Peyer's patch (tissue), 4 donors: Measurements from ENCODE around the gene NSL1. TPM values are rescaled to one million over a fixed set of nuclear protein-coding genes. Genes with fewer than 3 reads are reported as not detected.
"Not testable (repeated sequence)": the region's sequence is repeated elsewhere in the genome, so short reads cannot be mapped to it uniquely, and the experiment has no call there.

Experiments
- DNase-seq, 3 donors: peaks; one replicate each; pipeline ENCODE4 v3.0.0-alpha.2; 2017 to 2019
- H3K27ac ChIP-seq, 4 donors: fragments of 200-600 bp; sonication (generic); one replicate each; pipeline ENCODE4 v1.5.1; 2016 to 2019
- H3K27me3 ChIP-seq, 2 donors: fragments of 200-600 bp; sonication (generic); one replicate each; pipeline ENCODE4 v1.5.1; 2019
- H3K36me3 ChIP-seq, 3 donors: fragments of 200-600 bp; sonication (generic); one replicate each; pipeline ENCODE4 v1.5.1; 2016 to 2019
- H3K4me1 ChIP-seq, 4 donors: fragments of 200-600 bp; sonication (generic); one replicate each; pipeline ENCODE4 v1.5.1; 2016 to 2019
- H3K4me3 ChIP-seq, 4 donors: fragments of 200-600 bp; sonication (generic); 1 replicate in 3 of 4; 2 replicates in 1 of 4; pipeline ENCODE4 v1.5.1; 2016 to 2019; ENCODE audit warnings: mild to moderate bottlenecking in 1 of 4
- H3K9me3 ChIP-seq, 4 donors: fragments of 200-600 bp; sonication (generic); one replicate each; pipeline ENCODE4 v1.5.1; 2016 to 2019; ENCODE audit warnings: mild to moderate bottlenecking in 1 of 4
- POLR2A ChIP-seq, 2 donors: fragments of 450-650 bp; IDR thresholded peaks; one replicate each; pipeline ENCODE4 v1.5.1; 2017; ENCODE audit warnings: antibody characterized with exemption in 2 of 2, mild to moderate bottlenecking in 2 of 2, moderate library complexity in 2 of 2
- total RNA-seq, 4 donors: library from RNA; depleted of rRNA; stranded (reverse); fragments of >200 nt; gene quantifications; one replicate each; pipeline ENCODE4 v1.1.0, GENCODE V29; 2016
- TF ChIP-seq, protein P1 (sequence below), 6 experiments: fragments of 450-650 bp in 4 of 6; fragments of 200-600 bp in 2 of 6; sonication (generic) in 1 of 6; IDR thresholded peaks; one replicate each; pipeline ENCODE4 v1.5.1; 2017 to 2019; ENCODE audit warnings: antibody characterized with exemption in 6 of 6, mild to moderate bottlenecking in 3 of 6, moderate library complexity in 1 of 6

NSL1 gene
- total RNA-seq, 4 donors from 2014 or later: 29.2 to 61.9 (median 39.0) TPM

DNA sequence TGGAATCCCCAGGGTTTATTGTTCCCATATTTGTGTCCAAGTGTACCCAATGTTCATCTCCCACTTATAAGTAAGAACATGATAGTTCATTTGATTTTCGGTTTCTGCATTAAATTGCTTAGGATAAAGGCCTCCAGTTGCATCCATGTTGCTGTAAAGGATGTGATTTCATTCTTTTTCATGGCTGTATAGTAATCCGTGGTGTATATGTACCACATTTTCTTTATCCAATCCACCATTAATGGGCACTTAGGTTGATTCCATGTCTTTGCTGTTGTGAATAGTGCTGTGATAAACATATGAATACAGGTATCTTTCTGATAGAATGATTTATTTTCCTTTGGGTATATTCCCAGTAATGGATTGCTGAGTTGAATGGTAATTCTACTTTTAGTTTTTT, 71.9 kb downstream of the NSL1 start:
- H3K4me1 ChIP-seq: peaks cover 0 to 9% (median 0%) of the 10 kb centered on the region in 4 donors
- no peaks in the 10 kb centered on the region for H3K9me3 ChIP-seq
- H3K4me3 ChIP-seq: no peak overlapping the region
- H3K27ac ChIP-seq: no peak overlapping the region
- DNase-seq: no peak
- TF ChIP-seq, protein P1, sequence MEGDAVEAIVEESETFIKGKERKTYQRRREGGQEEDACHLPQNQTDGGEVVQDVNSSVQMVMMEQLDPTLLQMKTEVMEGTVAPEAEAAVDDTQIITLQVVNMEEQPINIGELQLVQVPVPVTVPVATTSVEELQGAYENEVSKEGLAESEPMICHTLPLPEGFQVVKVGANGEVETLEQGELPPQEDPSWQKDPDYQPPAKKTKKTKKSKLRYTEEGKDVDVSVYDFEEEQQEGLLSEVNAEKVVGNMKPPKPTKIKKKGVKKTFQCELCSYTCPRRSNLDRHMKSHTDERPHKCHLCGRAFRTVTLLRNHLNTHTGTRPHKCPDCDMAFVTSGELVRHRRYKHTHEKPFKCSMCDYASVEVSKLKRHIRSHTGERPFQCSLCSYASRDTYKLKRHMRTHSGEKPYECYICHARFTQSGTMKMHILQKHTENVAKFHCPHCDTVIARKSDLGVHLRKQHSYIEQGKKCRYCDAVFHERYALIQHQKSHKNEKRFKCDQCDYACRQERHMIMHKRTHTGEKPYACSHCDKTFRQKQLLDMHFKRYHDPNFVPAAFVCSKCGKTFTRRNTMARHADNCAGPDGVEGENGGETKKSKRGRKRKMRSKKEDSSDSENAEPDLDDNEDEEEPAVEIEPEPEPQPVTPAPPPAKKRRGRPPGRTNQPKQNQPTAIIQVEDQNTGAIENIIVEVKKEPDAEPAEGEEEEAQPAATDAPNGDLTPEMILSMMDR (IDR thresholded peaks at IDR 0.05): no peak
- no peak for TF ChIP-seq POLR2A (IDR thresholded peaks at IDR 0.05)
- H3K27me3 ChIP-seq: no peaks in the 10 kb centered on the region
- no peaks in the 10 kb centered on the region for H3K36me3 ChIP-seq

DNA sequence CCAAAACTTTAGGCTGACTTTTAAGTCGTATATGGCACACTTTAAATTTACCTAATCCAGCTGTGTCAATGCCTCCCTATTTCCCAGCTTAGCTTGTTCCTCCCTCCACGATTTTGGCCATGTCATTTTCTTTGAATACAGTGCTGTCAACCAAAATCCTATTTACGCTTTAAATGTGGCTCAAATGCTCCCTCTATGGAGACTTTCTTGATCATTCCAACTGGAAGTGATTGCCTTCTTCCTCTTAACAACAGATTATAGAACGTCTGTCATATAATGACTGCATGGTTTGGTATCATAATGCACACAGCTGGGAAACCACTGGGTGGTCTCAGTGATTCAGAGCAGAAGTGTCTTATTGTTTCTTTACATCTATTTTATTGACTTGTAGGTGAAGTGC, 73.1 kb downstream of the NSL1 start:
- no peak for TF ChIP-seq POLR2A (IDR thresholded peaks at IDR 0.05)
- TF ChIP-seq, protein P1 (IDR thresholded peaks at IDR 0.05): peak in 3 of 6 experiments; percentile 20 to 28 (median 26)
- no peak for DNase-seq
- no peak overlapping the region for H3K27ac ChIP-seq
- peaks cover 0 to 9% (median 0%) of the 10 kb centered on the region in 4 donors for H3K4me1 ChIP-seq
- no peaks in the 10 kb centered on the region for H3K27me3 ChIP-seq
- H3K36me3 ChIP-seq: no peaks in the 10 kb centered on the region
- no peak overlapping the region for H3K4me3 ChIP-seq
- H3K9me3 ChIP-seq: no peaks in the 10 kb centered on the region

DNA sequence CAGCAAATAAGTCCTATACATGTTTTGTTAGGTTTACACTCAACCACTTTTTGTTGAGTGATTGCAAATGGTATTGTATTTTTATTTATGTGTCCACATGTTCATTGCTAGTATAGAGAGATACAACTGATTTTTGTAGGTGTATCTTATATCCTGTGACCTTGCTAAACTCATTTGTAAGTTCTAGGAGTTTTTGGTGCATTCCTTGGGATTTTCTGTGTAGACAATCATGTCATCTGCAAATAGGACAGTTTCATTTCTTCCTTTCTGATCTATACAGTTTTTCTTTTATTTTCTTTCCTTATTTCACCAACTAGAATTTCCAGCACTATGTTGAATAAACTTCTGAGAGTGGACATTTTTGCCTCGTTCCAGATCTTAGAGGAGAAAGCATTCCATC, 75.4 kb downstream of the NSL1 start:
- Histone ChIP-seq H3K4me1 (peaks cover 0 to 1% (median 0%) of the 10 kb centered on the region in 4 donors), H3K36me3 (no peaks in the 10 kb centered on the region), H3K4me3 (no peak overlapping the region), H3K9me3 (no peaks in the 10 kb centered on the region), H3K27ac (no peak overlapping the region), H3K27me3 (no peaks in the 10 kb centered on the region)
- TF ChIP-seq, protein P1 (IDR thresholded peaks at IDR 0.05): no peak
- no peak for TF ChIP-seq POLR2A (IDR thresholded peaks at IDR 0.05)
- DNase-seq: no peak

DNA sequence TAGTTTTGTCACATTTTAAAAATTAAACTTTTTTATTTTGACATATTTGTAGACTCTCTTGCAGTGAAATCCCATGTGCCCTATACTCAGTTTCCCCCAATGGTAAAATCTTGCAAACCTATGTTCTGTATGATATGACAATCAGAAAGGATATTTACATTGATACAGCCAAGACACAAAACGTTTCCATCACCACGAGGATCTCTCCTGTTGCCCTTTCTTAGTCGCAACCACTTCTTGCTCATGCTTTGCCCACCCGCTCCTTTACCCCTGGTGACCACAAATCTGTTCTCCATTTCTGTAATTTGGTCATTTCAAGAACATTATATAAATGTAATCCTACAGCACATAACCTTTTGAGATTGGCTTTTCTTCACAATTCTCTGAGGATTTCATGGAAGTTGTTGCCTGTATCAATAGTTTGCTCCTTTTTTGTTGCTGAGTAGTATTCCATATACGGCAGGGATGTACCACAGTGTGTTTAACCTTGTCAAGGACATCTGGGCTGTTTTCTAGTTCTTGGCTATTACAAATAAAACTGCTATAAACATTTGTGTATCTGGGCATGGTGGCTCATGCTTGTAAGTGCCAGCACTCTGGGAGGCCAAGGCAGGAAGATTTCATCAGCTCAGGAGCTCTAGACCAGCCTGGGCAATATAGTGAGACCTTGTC, 78.0 kb downstream of the NSL1 start:
- TF ChIP-seq POLR2A (IDR thresholded peaks at IDR 0.05): no peak
- TF ChIP-seq, protein P1 (IDR thresholded peaks at IDR 0.05): no peak
- Histone ChIP-seq H3K27ac (no peak overlapping the region), H3K9me3 (no peaks in the 10 kb centered on the region), H3K4me3 (no peak overlapping the region), H3K27me3 (no peaks in the 10 kb centered on the region), H3K4me1 (no peaks in the 10 kb centered on the region), H3K36me3 (no peaks in the 10 kb centered on the region)
- no peak for DNase-seq

DNA sequence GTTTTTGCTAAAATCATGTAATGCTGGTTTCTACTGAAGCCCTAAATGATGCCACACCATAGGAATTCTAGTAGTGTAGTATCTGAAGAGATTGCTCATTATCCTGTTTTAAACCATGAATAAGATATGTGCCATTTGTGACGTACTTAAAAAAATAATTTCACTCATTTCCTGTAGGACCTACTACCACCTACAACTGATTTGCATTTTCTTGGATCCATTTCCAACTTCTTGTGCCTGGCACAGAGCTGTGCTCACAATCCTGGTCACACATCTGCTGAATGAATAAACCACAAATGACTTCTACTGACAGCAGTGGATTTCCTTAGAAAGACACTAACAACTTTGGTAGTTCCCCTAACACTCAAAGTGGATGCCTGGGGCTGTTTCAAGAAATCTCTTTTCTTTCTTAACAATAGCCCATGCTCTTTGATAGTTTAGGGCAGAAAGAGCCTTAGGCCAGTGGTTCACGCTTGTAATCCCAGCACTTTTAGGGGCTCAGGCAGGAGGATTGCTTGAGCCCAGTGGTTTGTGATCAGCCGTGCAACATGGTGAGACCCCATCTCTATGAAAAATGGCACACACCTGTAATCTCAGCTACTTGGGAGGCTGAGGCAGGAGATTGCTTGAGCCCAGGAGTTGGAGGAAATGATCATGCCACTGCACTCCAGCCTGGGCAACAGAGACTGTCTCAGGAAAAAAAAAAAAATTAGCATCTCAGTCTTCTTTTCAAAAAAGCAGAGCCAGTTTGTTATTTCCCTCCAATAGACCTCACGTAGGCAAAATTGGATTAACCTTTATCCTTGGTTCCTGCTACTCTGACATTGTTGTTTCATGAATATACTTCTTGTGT, 78.9 kb downstream of the NSL1 start:
- no peaks in the 10 kb centered on the region for H3K9me3 ChIP-seq
- no peak overlapping the region for H3K4me3 ChIP-seq
- H3K4me1 ChIP-seq: no peaks in the 10 kb centered on the region
- TF ChIP-seq, protein P1 (IDR thresholded peaks at IDR 0.05): no peak
- no peak for TF ChIP-seq POLR2A (IDR thresholded peaks at IDR 0.05)
- H3K27ac ChIP-seq: no peak overlapping the region
- H3K36me3 ChIP-seq: no peaks in the 10 kb centered on the region
- no peak for DNase-seq
- no peaks in the 10 kb centered on the region for H3K27me3 ChIP-seq

DNA sequence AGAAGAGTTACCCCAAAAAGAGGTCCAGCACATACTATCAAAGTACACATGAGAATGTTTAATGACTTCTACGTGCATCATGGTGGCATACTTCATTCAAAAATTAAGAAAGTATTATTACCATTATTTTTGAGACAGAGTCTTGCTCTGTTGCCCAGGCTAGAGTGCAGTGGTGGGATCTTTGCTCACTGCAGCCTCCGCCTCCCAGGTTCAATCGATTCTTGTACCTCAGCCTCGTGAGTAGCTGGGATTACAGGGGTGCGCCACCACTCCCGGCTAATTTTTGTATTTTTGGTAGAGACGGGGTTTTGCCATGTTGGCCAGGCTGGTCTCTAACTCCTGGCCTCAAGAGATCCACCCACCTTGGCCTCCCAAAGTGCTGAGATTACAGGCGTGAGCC, 79.6 kb downstream of the NSL1 start:
- not testable (repeated sequence) for H3K36me3 ChIP-seq, H3K4me3 ChIP-seq, H3K27me3 ChIP-seq, DNase-seq, H3K9me3 ChIP-seq, H3K4me1 ChIP-seq, H3K27ac ChIP-seq
